T-cell (primary cell): ENCODE results near the gene LRRC4B. TPM values are rescaled to one million over a fixed set of nuclear protein-coding genes. Genes with fewer than 3 reads are reported as not detected.

Experiments used
- ATAC-seq, 4 experiments: fragments of 200-7000 bp in 3 of 4; fragments of 150-1000 bp in 1 of 4; cut with Tn5 transposase; replicated peaks in 1 of 4; 1 replicate in 3 of 4; 2 replicates in 1 of 4; pipeline ENCODE4 v1.10.0; 2021; ENCODE audit warnings: moderate library complexity in 3 of 4, mild to moderate bottlenecking in 2 of 4, moderate number of reproducible peaks in 1 of 4
- CTCF ChIA-PET, 2 donors: fragments of 300-600 bp; sonication (Branson Sonifier 250); formaldehyde crosslinking; loops; one replicate each; lab custom pipeline; 2022; ENCODE audit warnings: antibody characterized with exemption in 2 of 2; lab: Charles Lee
- POLR2A ChIA-PET, 2 donors: fragments of 300-600 bp; sonication (Branson Sonifier 250); formaldehyde crosslinking; loops; one replicate each; lab custom pipeline; 2022; ENCODE audit warnings: antibody characterized with exemption in 2 of 2; lab: Charles Lee
- DNase-seq, 35 experiments: peaks; one replicate each; pipeline versions ENCODE4 v3.0.0 to v3.0.0-alpha.2; 2013 to 2023
- H3K27ac ChIP-seq: one replicate; pipeline ENCODE4 v1.5.1; 2013; ENCODE audit warnings: low read length
- H3K27me3 ChIP-seq, 2 experiments: replicated peaks in 1 of 2; 1 replicate in 1 of 2; 2 replicates in 1 of 2; pipeline versions ENCODE4 v1.6.1 to v1.7.0; 2013; ENCODE audit warnings: low read length in 1 of 2, mixed read lengths in 1 of 2; ENCODE audit not compliant: control insufficient read depth in 2 of 2, insufficient read depth in 2 of 2; ENCODE audit errors: extremely low read depth in 1 of 2
- H3K36me3 ChIP-seq, 2 donors: 1 replicate in 1 of 2; 2 replicates in 1 of 2; pipeline versions ENCODE4 v1.6.1 to v1.7.0; 2013; ENCODE audit warnings: low read length in 1 of 2; ENCODE audit not compliant: control insufficient read depth in 2 of 2, insufficient read depth in 1 of 2; ENCODE audit errors: extremely low read depth in 1 of 2
- H3K4me1 ChIP-seq, 2 experiments: 1 replicate in 1 of 2; 2 replicates in 1 of 2; pipeline versions ENCODE4 v1.6.1 to v1.7.0; 2013; ENCODE audit warnings: low read length in 2 of 2, mixed read lengths in 1 of 2; ENCODE audit not compliant: insufficient read depth in 2 of 2, control insufficient read depth in 1 of 2; ENCODE audit errors: extremely low read depth in 1 of 2
- H3K4me3 ChIP-seq, 2 donors: 1 replicate in 1 of 2; 2 replicates in 1 of 2; pipeline versions ENCODE4 v1.5.1 to v1.7.0; 2013; ENCODE audit warnings: mild to moderate bottlenecking in 2 of 2, low read length in 1 of 2, moderate library complexity in 1 of 2; ENCODE audit not compliant: control insufficient read depth in 1 of 2; ENCODE audit errors: extremely low read depth in 1 of 2
- H3K9me3 ChIP-seq: 2 replicates; pipeline ENCODE4 v1.7.0; 2013
- H3K27ac Mint-ChIP-seq, 2 donors: one replicate each; pipeline ENCODE4 v1.8.0; 2020 to 2021; ENCODE audit warnings: mild to moderate bottlenecking in 2 of 2, mixed read lengths in 2 of 2
- H3K27me3 Mint-ChIP-seq, 2 donors: one replicate each; pipeline ENCODE4 v1.8.0; 2021 to 2022; ENCODE audit warnings: mixed read lengths in 2 of 2
- H3K36me3 Mint-ChIP-seq: one replicate; pipeline ENCODE4 v1.8.0; 2021; ENCODE audit warnings: mixed read lengths
- H3K4me1 Mint-ChIP-seq, 3 donors: one replicate each; pipeline ENCODE4 v1.8.0; 2020 to 2022; ENCODE audit warnings: mixed read lengths in 3 of 3, mild to moderate bottlenecking in 1 of 3
- H3K4me3 Mint-ChIP-seq, 3 donors: one replicate each; pipeline ENCODE4 v1.8.0; 2020 to 2022; ENCODE audit warnings: mild to moderate bottlenecking in 3 of 3, mixed read lengths in 3 of 3, moderate library complexity in 3 of 3
- H3K9me3 Mint-ChIP-seq, 3 donors: one replicate each; pipeline ENCODE4 v1.8.0; 2020 to 2022; ENCODE audit warnings: mixed read lengths in 3 of 3
- WGBS: methylation state at CpG from one replicate; pipeline ENCODE4 v1.1.5; 2013; ENCODE audit warnings: missing lambda C conversion rate; ENCODE audit not compliant: insufficient coverage; 5-methylcytosine and 5-hydroxymethylcytosine counted together
- total RNA-seq, 35 experiments: library from RNA in 6 of 35; stranded (reverse) in 6 of 35; fragments of 120-200 nt in 1 of 35; gene quantifications; one replicate each; pipeline versions ENCODE4 v1.2.1 to v1.2.4 and lab custom pipeline; 2013 to 2026

Gene LRRC4B
- total RNA-seq, 5 donors from 2014 or later (not counting 1 experiment from before 2014, with no cell fraction given): not detected

- Mint-ChIP-seq H3K36me3 (peaks cover 4% of the 10 kb centered on the region), H3K4me1 (peaks cover 11 to 12% (median 11%) of the 10 kb centered on the region in 3 donors), H3K9me3 (no peaks in the 10 kb centered on the region), H3K27me3 (no peaks in the 10 kb centered on the region), H3K27ac (no peak overlapping the region), H3K4me3 (no peak overlapping the region)
- ATAC-seq (no peak), DNase-seq (no peak)
- Histone ChIP-seq H3K36me3 (no peaks in the 10 kb centered on the region), H3K9me3 (no peaks in the 10 kb centered on the region), H3K4me3 (no peak overlapping the region), H3K27ac (no peak overlapping the region), H3K27me3 (no peaks in the 10 kb centered on the region), H3K4me1 (peaks cover 6 to 14% of the 10 kb centered on the region in 2 experiments)
- ChIA-PET POLR2A (no interaction called here), CTCF (no interaction called here)
- WGBS: 91% methylated on average over 21 of the region's 30 CpGs
Measured at GRCh38 chr19:50496189-50497021, 71.8 kb downstream of the LRRC4B start.

- no peak overlapping the region for H3K4me3 ChIP-seq
- 100% methylated on average over 1 of the region's 5 CpGs for WGBS
- Mint-ChIP-seq H3K27me3 (no peaks in the 10 kb centered on the region), H3K9me3 (no peaks in the 10 kb centered on the region), H3K4me3 (no peak overlapping the region), H3K27ac (no peak overlapping the region), H3K4me1 (peaks cover 21 to 25% (median 23%) of the 10 kb centered on the region in 3 donors), H3K36me3 (peaks cover 4% of the 10 kb centered on the region)
- no peak overlapping the region for H3K27ac ChIP-seq
- no peak for DNase-seq
- ChIA-PET POLR2A (no interaction called here), CTCF (no interaction called here)
- ATAC-seq: no peak
- peaks cover 6 to 18% of the 10 kb centered on the region in 2 experiments for H3K4me1 ChIP-seq
- H3K36me3 ChIP-seq: no peaks in the 10 kb centered on the region
- no peaks in the 10 kb centered on the region for H3K27me3 ChIP-seq
- no peaks in the 10 kb centered on the region for H3K9me3 ChIP-seq
Measured at GRCh38 chr19:50495020-50495531, 73.2 kb downstream of the LRRC4B start.

DNA sequence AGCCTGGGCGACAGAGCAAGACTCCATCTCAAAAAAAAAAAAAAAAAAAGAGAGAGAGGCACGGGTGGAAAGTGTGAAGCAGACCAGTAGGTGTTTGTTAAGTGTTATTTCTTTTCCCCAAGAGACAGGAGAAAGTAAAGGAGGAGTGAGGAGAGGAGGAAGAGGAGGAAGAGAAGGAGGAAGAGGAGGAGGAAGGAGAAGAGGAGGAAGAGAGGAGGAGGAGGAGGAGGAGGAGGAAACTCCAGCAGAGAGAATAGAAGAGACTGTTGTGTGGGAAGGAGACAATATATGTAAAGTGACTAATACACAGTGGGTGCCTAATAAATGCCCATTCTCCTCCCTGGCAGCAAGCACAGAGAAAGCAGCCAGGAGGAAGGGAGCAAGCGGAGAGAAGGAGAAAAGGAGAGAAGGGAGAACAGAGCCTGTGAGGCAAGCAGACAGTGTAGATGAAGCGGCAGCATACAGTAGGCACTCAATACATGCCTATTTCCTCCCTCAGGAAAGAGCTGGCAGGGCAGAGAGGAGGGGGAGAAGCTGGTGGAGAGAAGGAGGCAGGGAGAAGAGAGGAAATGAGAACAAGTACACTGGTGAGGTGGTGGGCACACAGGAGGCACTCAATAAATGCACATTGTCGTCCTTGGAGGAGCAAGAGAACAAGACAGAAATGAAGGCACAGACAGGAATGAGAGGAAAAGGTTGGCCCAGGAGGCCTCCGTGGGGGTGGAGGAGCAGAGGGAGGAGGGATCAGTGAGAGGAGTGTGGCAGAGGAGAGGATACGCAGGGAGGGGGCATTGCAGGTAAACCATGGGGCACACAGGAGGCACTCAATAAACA, 73.8 kb downstream of the LRRC4B start:
- H3K9me3 ChIP-seq: no peaks in the 10 kb centered on the region
- H3K27me3 ChIP-seq: no peaks in the 10 kb centered on the region
- peaks cover 6 to 18% of the 10 kb centered on the region in 2 experiments for H3K4me1 ChIP-seq
- H3K4me3 Mint-ChIP-seq: no peak overlapping the region
- 50% methylated on average over 3 of the region's 7 CpGs for WGBS
- peaks cover 4% of the 10 kb centered on the region for H3K36me3 Mint-ChIP-seq
- ATAC-seq (no peak), DNase-seq (no peak)
- H3K27ac ChIP-seq: no peak overlapping the region
- peaks cover 21 to 31% (median 26%) of the 10 kb centered on the region in 3 donors for H3K4me1 Mint-ChIP-seq
- peak overlapping the region in 1 of 2 donors; percentile 19 for H3K27ac Mint-ChIP-seq
- ChIA-PET POLR2A (no interaction called here), CTCF (interaction anchor here in 1 of 2 donors (0.6 kb wide), 1 partner anchor 16 kb away, joined by 3 read pairs; the partner anchor contains the start of gene JOSD2)
- no peaks in the 10 kb centered on the region for H3K9me3 Mint-ChIP-seq
- H3K4me3 ChIP-seq: no peak overlapping the region
- H3K36me3 ChIP-seq: no peaks in the 10 kb centered on the region
- H3K27me3 Mint-ChIP-seq: no peaks in the 10 kb centered on the region

DNA sequence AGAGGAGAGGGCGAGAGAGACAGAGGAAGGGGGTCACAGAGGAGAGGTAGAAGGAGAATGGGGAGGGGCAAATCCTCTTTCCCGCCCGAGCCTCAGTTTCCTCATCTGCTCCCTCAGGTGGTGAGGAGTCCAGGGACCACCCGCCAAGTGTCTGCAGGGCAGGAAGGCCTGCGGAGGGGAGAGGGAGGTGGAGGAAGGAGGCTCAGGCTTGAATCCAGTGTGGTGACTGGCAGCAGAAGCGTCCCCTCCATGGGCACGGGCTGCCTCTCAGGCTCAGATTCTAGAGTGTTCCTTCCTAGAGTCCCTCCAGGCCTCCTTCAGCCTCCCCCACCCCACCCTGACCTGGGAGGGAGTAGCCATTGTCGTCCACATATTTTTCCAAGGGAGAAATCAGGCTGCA, 75.1 kb downstream of the LRRC4B start:
- WGBS: 100% methylated on average over 4 of the region's 8 CpGs
- H3K27me3 Mint-ChIP-seq: no peaks in the 10 kb centered on the region
- ChIA-PET CTCF (no interaction called here), POLR2A (interaction anchor here in 1 of 2 donors (0.5 kb wide), 1 partner anchor 81 kb away, joined by 3 read pairs; no protein-coding TSS in a partner anchor)
- H3K4me3 ChIP-seq: no peak overlapping the region
- peaks cover 23 to 43% (median 34%) of the 10 kb centered on the region in 3 donors for H3K4me1 Mint-ChIP-seq
- H3K4me1 ChIP-seq: peaks cover 6 to 18% of the 10 kb centered on the region in 2 experiments
- H3K9me3 ChIP-seq: no peaks in the 10 kb centered on the region
- no peak overlapping the region for H3K4me3 Mint-ChIP-seq
- H3K36me3 Mint-ChIP-seq: peaks cover 4% of the 10 kb centered on the region
- ATAC-seq: no peak
- no peak overlapping the region for H3K27ac Mint-ChIP-seq
- DNase-seq: no peak
- H3K27ac ChIP-seq: no peak overlapping the region
- H3K9me3 Mint-ChIP-seq: no peaks in the 10 kb centered on the region
- H3K36me3 ChIP-seq: no peaks in the 10 kb centered on the region
- H3K27me3 ChIP-seq: no peaks in the 10 kb centered on the region

DNA sequence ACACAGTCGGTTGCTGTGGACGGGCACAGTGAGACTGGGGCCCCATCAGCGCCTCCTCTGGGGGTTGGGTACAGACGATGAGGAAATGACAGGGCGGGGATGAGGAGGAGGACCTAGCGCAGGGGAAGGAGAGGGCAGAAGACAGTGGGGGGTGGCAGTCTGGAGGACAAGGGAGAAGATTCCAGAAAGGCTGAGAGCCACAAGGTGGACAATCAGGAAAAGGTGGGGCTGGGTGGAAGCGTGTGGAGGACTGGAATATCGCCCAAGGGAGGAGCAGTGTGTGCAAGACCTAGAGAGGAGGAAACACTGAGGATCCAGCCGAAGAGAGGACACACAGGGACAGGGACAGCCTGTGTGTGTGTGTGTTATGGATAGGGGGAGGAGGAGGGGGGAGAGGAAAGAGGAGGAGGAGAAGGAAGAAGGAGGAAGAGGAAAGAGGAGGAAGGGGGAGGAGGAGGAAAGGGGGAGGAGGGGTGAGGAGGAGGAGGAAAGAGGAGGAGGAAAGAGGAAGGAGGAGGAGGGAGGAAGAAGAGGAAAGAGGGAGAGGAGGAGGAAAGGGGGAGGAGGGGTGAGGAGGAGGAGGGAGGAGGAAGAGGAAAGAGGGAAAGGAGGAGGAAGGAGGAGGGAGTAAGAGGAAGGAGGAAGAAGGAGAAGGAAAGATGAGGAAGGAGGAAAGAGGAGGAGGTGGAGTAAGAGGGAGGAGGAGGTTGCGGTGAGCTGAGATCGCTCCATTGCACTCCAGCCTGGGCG, 75.8 kb downstream of the LRRC4B start:
- DNase-seq: peak in 10 of 35 experiments; percentile 11 to 35 (median 23)
- H3K27me3 Mint-ChIP-seq: no peaks in the 10 kb centered on the region
- ATAC-seq: peak; percentile 79 to 91 (median 84)
- Histone ChIP-seq H3K9me3 (no peaks in the 10 kb centered on the region), H3K27ac (no peak overlapping the region), H3K36me3 (no peaks in the 10 kb centered on the region), H3K27me3 (no peaks in the 10 kb centered on the region), H3K4me1 (peaks cover 6 to 20% of the 10 kb centered on the region in 2 experiments), H3K4me3 (no peak overlapping the region)
- WGBS: 8% methylated on average over 9 of the region's 12 CpGs
- H3K36me3 Mint-ChIP-seq: peaks cover 4% of the 10 kb centered on the region
- peak overlapping the region in 1 of 2 donors; percentile 40 for H3K27ac Mint-ChIP-seq
- no peaks in the 10 kb centered on the region for H3K9me3 Mint-ChIP-seq
- peak overlapping the region in 1 of 3 donors; percentile 61 for H3K4me3 Mint-ChIP-seq
- CTCF ChIA-PET: no interaction called here
- POLR2A ChIA-PET: no interaction called here
- peaks cover 23 to 48% (median 36%) of the 10 kb centered on the region in 3 donors for H3K4me1 Mint-ChIP-seq
